ENCODE results near the gene RHBDL1.
A peak's percentile ranks its signal among the peaks of the same experiment; 100 is the strongest.

DNA sequence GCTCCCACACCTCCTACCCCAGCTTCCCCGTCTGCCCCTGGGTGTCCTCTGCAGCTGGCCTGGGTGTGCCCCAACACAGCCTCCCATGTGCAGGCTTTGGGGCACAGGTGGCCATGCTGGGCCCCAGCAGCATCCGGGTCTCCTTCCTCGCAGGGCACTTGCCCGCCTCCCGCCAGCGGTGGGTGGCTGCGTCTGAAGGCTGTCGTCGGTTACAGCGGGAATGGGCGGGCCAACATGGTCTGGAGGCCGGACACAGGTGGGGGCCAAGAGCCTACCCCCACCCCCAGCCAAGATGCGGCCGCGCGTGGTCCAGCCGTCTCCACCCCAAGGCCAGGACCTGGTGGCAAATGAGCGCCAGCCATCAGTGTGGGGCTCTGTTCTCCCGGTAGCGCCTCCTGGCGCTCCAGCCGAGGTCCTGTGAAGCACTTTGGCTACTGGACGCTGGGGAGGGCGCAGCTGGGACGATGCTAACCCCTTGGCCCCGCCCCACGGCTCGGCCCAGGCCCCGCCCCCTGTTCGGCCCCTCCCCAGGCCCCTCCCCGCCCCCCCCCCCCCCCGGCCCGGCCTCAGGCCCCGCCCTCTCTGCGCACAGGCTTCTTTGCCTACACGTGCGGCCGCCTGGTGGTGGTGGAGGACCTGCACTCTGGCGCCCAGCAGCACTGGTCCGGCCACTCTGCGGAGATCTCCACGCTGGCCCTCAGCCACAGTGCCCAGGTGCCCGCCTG is 14.8 kb upstream of the RHBDL1 start:
- TF ChIP-seq, protein P1, sequence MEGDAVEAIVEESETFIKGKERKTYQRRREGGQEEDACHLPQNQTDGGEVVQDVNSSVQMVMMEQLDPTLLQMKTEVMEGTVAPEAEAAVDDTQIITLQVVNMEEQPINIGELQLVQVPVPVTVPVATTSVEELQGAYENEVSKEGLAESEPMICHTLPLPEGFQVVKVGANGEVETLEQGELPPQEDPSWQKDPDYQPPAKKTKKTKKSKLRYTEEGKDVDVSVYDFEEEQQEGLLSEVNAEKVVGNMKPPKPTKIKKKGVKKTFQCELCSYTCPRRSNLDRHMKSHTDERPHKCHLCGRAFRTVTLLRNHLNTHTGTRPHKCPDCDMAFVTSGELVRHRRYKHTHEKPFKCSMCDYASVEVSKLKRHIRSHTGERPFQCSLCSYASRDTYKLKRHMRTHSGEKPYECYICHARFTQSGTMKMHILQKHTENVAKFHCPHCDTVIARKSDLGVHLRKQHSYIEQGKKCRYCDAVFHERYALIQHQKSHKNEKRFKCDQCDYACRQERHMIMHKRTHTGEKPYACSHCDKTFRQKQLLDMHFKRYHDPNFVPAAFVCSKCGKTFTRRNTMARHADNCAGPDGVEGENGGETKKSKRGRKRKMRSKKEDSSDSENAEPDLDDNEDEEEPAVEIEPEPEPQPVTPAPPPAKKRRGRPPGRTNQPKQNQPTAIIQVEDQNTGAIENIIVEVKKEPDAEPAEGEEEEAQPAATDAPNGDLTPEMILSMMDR (conservative IDR thresholded peaks at IDR 0.05; ENCODE audit: low read depth, low read length), result peak; percentile 41; the same call in 1 of the 2 replicates
- no peak for TF ChIP-seq EZH2 (IDR thresholded peaks at IDR 0.05; ENCODE audit: borderline replicate concordance, low read depth, low read length, poor library complexity, severe bottlenecking)
